Lung (tissue), 12 donors: ENCODE results near the gene ATP9A. TPM values are rescaled to one million over a fixed set of nuclear protein-coding genes. Genes with fewer than 3 reads are reported as not detected.

Experiments
- ATAC-seq: fragments of 200-7000 bp; cut with Tn5 transposase; one replicate; pipeline ENCODE4 v1.9.1; 2020; ENCODE audit warnings: moderate number of reproducible peaks; ENCODE audit not compliant: insufficient read depth, low FRiP score
- DNase-seq, 3 donors: peaks; one replicate each; pipeline ENCODE4 v3.0.0-alpha.2; 2013 to 2017
- H3K27ac ChIP-seq, 2 donors: one replicate each; pipeline ENCODE4 v1.5.1; 2013; ENCODE audit warnings: mild to moderate bottlenecking in 2 of 2, moderate library complexity in 2 of 2, control low read depth in 1 of 2, inconsistent platforms in 1 of 2, low read depth in 1 of 2, low read length in 1 of 2
- H3K27me3 ChIP-seq, 3 donors: one replicate each; pipeline ENCODE4 v1.5.1; 2013; ENCODE audit warnings: low read length in 2 of 3; ENCODE audit not compliant: control insufficient read depth in 3 of 3, insufficient read depth in 3 of 3
- H3K36me3 ChIP-seq, 4 donors: one replicate each; pipeline ENCODE4 v1.5.1; 2013; ENCODE audit warnings: low read length in 4 of 4, mild to moderate bottlenecking in 1 of 4, moderate library complexity in 1 of 4; ENCODE audit not compliant: control insufficient read depth in 4 of 4, insufficient read depth in 4 of 4
- H3K4me1 ChIP-seq, 5 donors: one replicate each; pipeline ENCODE4 v1.5.1; 2013; ENCODE audit warnings: low read length in 5 of 5, mild to moderate bottlenecking in 2 of 5, moderate library complexity in 1 of 5; ENCODE audit not compliant: control insufficient read depth in 5 of 5, insufficient read depth in 5 of 5
- H3K4me3 ChIP-seq: one replicate; pipeline ENCODE4 v1.5.1; 2013; ENCODE audit warnings: mild to moderate bottlenecking, control low read depth, moderate library complexity
- H3K9ac ChIP-seq, 2 donors: one replicate each; pipeline ENCODE4 v1.5.1; 2013; ENCODE audit warnings: low read length in 2 of 2, control low read depth in 1 of 2; ENCODE audit not compliant: insufficient read depth in 1 of 2
- H3K9me3 ChIP-seq, 4 donors: one replicate each; pipeline ENCODE4 v1.5.1; 2013; ENCODE audit warnings: low read length in 3 of 4, mild to moderate bottlenecking in 1 of 4, moderate library complexity in 1 of 4; ENCODE audit not compliant: control insufficient read depth in 4 of 4, insufficient read depth in 3 of 4
- WGBS, 2 donors: extraction: QIAGEN DNeasy Blood & Tissue Kit; methylation state at CpG; one replicate each; pipeline ENCODE4 v1.1.7; 2013; 5-methylcytosine and 5-hydroxymethylcytosine counted together
- polyA plus RNA-seq, 2 donors: library from polyadenylated mRNA; stranded (reverse); fragments of 200-250 nt; gene quantifications; one replicate each; pipeline ENCODE4 v1.2.1, GENCODE V29; 2013
- total RNA-seq, 2 donors: library from RNA; depleted of rRNA in 1 of 2; stranded (reverse); fragments of >200 nt in 1 of 2; gene quantifications; one replicate each; pipeline ENCODE4 v1.2.1, GENCODE V29; 2014 to 2021
- TF ChIP-seq, protein P1 (sequence below): IDR thresholded peaks from 2 replicates; pipeline ENCODE4 v1.5.1; 2012; ENCODE audit warnings: mild to moderate bottlenecking; ENCODE audit errors: control extremely low read depth, extremely low read depth
- donor health status: control.
- donor health status: control.
- donor health status: Bipolar disorder and iron deficiency.
- donor health status: healthy.
- donor health status: DM: yes; HTN: yes; CAD: no.

ATP9A gene
- total and polyA plus RNA-seq, 4 donors: 3.3 to 43.6 (median 14.9) TPM

DNA sequence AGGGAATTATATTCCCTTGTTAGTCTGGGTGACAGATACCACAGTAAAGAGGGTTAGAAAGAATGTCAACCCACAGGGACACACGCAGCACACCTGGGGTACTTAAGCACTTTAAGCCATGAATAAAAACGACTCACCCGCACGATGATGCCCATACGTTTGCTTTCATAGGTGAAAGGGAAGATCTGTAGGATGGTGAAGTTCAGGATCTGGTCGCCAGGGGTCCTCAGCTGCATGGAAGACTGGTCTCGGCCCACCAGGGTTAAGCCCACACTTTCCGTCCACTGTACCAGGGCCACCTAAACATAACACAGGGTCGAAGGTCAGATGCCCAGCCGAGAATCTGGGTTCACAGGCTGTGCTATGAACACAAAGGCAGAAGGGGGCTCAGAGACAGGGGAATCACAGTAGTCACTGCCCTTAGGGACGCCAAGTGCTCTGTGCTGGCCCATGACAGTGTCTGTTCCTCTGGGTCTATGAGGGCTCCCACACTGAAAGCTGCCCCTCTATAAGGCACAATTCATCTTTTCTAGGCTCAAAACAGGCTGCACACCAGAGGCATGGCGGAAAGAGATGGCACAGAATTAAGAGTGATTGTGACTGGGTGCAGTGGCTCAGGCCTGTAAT lies 128.9 kb downstream of the ATP9A start:
- Histone ChIP-seq H3K4me1 (peaks cover 0 to 9% (median 0%) of the 10 kb centered on the region in 5 donors), H3K4me3 (no peak overlapping the region), H3K27me3 (no peaks in the 10 kb centered on the region), H3K9ac (peak overlapping the region in 1 of 2 donors; percentile 42), H3K27ac (no peak overlapping the region), H3K9me3 (no peaks in the 10 kb centered on the region), H3K36me3 (peaks cover 0 to 24% (median 8%) of the 10 kb centered on the region in 4 donors)
- WGBS, 2 donors: 31% methylated on average over 12 of the region's 12 CpGs
- DNase-seq (peak; percentile 71 to 83 (median 72)), ATAC-seq (peak; percentile 58)
- TF ChIP-seq, protein P1, sequence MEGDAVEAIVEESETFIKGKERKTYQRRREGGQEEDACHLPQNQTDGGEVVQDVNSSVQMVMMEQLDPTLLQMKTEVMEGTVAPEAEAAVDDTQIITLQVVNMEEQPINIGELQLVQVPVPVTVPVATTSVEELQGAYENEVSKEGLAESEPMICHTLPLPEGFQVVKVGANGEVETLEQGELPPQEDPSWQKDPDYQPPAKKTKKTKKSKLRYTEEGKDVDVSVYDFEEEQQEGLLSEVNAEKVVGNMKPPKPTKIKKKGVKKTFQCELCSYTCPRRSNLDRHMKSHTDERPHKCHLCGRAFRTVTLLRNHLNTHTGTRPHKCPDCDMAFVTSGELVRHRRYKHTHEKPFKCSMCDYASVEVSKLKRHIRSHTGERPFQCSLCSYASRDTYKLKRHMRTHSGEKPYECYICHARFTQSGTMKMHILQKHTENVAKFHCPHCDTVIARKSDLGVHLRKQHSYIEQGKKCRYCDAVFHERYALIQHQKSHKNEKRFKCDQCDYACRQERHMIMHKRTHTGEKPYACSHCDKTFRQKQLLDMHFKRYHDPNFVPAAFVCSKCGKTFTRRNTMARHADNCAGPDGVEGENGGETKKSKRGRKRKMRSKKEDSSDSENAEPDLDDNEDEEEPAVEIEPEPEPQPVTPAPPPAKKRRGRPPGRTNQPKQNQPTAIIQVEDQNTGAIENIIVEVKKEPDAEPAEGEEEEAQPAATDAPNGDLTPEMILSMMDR: peak; percentile 44

DNA sequence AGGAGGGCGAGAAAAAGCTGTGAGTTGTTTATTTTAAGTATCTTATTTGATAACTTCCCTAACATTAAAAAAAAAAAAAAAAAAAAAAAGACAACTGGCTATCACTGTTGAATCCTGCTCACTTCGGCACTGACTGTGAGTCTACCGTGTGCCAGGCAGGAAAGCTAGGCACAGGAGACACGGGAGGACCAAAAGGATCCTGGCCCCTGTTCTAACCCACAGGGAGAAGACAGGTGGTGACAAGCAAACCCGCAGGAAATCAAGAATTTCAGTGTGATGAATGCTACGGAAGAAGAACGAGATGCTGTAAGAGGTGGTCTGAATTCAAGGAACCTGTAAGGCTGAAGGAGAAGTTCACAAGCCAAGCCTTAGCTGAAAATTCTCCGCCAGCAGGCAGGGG lies 130.9 kb downstream of the ATP9A start:
- 88 to 95% methylated on average over 8 of the region's 8 CpGs for WGBS, 2 donors
- peaks cover 0 to 24% (median 8%) of the 10 kb centered on the region in 4 donors for H3K36me3 ChIP-seq
- TF ChIP-seq, protein P1: no peak
- no peak overlapping the region for H3K9ac ChIP-seq
- H3K27me3 ChIP-seq: no peaks in the 10 kb centered on the region
- H3K4me1 ChIP-seq: peaks cover 0 to 4% (median 0%) of the 10 kb centered on the region in 5 donors
- no peak overlapping the region for H3K4me3 ChIP-seq
- DNase-seq: no peak
- H3K9me3 ChIP-seq: no peaks in the 10 kb centered on the region
- no peak for ATAC-seq
- no peak overlapping the region for H3K27ac ChIP-seq

DNA sequence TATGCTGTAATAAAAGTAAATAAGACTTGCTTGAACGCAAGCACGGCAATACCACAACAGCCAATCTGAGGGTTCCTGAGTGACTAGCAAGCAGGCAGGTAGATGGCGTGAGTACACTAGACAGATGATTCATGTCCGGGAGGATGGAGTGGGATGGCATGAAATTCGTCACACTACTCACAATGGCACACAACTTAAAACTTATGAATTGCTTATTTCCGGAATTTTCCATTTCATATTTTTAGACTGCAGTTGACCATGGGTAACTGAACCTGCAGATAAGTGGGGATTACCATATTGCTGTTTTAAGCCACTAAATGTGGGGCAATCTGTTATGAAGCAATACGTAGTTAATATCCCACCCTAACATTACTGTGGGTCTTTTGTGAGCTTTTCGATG lies 132.1 kb downstream of the ATP9A start:
- Histone ChIP-seq H3K27me3 (no peaks in the 10 kb centered on the region), H3K36me3 (peaks cover 0 to 24% (median 8%) of the 10 kb centered on the region in 4 donors), H3K27ac (no peak overlapping the region), H3K9me3 (no peaks in the 10 kb centered on the region), H3K4me1 (peaks cover 0 to 7% (median 4%) of the 10 kb centered on the region in 5 donors), H3K9ac (no peak overlapping the region), H3K4me3 (no peak overlapping the region)
- TF ChIP-seq, protein P1: no peak
- ATAC-seq: no peak
- no peak for DNase-seq
- 89 to 91% methylated on average over 8 of the region's 8 CpGs for WGBS, 2 donors
